ENCODE data around the gene AQP12A. TPM values are rescaled to one million over a fixed set of nuclear protein-coding genes. Genes with fewer than 3 reads are reported as not detected.

AQP12A gene
- polyA plus RNA-seq, 1 experiment: not detected

- ChIA-PET CTCF (no interaction called here), POLR2A (no interaction called here)
- H3K36me3 ChIP-seq (ENCODE audit: control insufficient read depth, insufficient read depth, low read length): no peaks in the 10 kb centered on the region
- TF ChIP-seq, protein P1, sequence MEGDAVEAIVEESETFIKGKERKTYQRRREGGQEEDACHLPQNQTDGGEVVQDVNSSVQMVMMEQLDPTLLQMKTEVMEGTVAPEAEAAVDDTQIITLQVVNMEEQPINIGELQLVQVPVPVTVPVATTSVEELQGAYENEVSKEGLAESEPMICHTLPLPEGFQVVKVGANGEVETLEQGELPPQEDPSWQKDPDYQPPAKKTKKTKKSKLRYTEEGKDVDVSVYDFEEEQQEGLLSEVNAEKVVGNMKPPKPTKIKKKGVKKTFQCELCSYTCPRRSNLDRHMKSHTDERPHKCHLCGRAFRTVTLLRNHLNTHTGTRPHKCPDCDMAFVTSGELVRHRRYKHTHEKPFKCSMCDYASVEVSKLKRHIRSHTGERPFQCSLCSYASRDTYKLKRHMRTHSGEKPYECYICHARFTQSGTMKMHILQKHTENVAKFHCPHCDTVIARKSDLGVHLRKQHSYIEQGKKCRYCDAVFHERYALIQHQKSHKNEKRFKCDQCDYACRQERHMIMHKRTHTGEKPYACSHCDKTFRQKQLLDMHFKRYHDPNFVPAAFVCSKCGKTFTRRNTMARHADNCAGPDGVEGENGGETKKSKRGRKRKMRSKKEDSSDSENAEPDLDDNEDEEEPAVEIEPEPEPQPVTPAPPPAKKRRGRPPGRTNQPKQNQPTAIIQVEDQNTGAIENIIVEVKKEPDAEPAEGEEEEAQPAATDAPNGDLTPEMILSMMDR (IDR thresholded peaks at IDR 0.05; ENCODE audit: insufficient read depth, low read depth, low read length): no peak
- DNase-seq (ENCODE audit: low read depth): no peak
- no peak overlapping the region for H3K4me3 ChIP-seq (ENCODE audit: low read depth, low read length)
- H3K27me3 ChIP-seq (ENCODE audit: control insufficient read depth, insufficient read depth, low read length): peaks cover 4% of the 10 kb centered on the region; the same call in 1 of the 2 replicates
These were observed 5.8 kb upstream of the AQP12A start for GRCh38 chr2:240685771-240686371.

DNA sequence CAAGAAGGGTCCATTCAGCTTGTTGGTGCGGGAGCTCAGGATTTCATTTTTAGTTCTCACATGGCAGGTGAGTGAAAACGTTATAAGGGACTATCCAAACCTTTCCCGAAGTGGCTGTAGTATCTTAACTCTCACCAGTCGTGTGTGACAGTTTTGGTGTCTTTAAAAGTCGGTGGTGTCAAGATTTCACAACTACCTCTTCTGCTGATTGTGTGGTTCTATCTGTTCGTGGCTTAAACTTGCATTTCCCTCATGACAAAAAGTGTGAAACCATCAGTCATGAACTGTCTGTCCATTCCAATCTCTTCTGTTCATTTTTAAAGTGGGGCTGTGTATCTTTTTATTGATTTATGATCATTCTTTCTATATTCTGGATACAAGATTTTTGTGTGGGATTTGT is 5.2 kb upstream of the AQP12A start:
- no peak overlapping the region for H3K4me3 ChIP-seq (ENCODE audit: low read depth, low read length)
- TF ChIP-seq, protein P1 (IDR thresholded peaks at IDR 0.05; ENCODE audit: insufficient read depth, low read depth, low read length): no peak
- DNase-seq (ENCODE audit: low read depth): no peak
- no peaks in the 10 kb centered on the region for H3K36me3 ChIP-seq (ENCODE audit: control insufficient read depth, insufficient read depth, low read length)
- H3K27me3 ChIP-seq (ENCODE audit: control insufficient read depth, insufficient read depth, low read length): peaks cover 4% of the 10 kb centered on the region; the same call in 1 of the 2 replicates
- CTCF ChIA-PET: no interaction called here
- POLR2A ChIA-PET: no interaction called here

DNA sequence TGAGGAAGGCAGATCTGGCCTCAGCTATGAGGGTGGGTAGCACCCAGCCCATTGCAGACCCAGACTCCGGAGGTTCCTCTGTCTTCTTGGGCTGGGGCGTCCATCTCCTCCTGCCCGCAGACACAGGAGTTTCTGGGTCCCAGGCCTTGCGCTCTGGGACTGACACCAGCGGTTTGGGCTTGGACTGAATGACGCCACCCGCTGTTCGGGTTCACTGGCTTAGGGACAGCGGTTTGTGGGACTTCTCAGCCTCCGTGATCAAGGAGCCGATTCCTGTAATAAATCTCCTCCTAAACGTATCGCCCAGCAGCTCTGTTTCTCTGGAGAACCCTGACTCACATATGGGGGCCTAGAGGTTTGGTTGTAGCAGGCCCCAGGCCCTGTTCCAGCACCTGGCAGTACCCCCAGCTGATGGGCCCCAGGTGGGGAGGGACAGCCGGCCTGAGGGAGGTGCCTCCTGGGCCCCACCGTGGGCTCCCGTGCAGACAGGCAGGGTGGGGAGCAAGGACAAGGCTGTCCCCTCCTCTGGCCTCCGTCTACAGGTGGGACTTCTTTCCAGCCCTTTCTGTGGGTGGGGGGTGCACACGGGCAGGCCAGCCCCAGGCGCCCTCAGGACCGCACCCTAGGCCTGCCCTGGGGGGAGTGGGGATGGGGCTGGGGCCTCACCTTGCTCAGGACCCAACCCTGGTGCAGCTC is 4.5 kb upstream of the AQP12A start:
- DNase-seq (ENCODE audit: low read depth): no peak
- no peaks in the 10 kb centered on the region for H3K36me3 ChIP-seq (ENCODE audit: control insufficient read depth, insufficient read depth, low read length)
- H3K27me3 ChIP-seq (ENCODE audit: control insufficient read depth, insufficient read depth, low read length): peaks cover 4% of the 10 kb centered on the region; the same call in 1 of the 2 replicates
- ChIA-PET CTCF (no interaction called here), POLR2A (no interaction called here)
- H3K4me3 ChIP-seq (ENCODE audit: low read depth, low read length): no peak overlapping the region
- TF ChIP-seq, protein P1 (IDR thresholded peaks at IDR 0.05; ENCODE audit: insufficient read depth, low read depth, low read length): no peak

DNA sequence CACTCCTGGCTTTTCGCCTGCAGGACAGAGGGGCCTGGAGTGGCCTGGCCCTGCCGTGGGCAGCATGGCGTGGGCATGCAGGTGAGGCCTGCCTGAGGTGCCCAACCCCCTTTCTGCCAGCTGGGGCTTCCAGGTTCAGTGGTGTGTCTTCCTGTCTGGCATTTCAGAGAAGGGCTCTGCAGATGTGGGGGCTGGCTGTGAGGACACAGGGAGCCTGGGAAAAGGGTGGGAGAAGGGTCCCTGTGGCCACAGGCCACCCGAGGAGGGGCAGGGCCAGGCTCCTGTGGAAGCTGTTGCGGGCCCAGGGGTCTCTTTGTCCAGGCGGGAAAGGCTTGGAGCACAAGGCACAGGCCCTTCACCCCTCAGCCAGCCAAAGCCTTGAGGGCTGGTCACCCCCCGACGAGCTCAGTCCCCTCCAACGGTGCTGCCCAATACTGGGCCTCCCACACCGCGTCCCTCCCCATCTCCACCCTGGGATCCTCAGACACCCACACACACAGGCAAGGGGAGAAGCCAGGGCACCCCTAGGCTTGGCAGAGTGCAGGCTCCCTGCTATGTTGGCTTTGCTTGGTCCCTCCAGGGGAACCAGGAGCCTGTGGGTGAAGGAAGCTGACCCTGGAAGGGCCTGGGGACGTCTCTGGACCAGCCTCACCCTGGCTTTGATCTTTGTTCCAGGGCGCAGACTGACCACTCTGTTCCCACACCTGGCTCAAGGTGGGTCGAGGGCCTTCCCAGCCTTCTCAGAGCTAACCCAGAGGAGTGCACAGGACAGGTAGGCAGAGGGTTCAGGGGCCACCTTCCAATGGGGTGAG is 3.7 kb upstream of the AQP12A start:
- CTCF ChIA-PET: no interaction called here
- POLR2A ChIA-PET: no interaction called here
- Histone ChIP-seq H3K4me3 (ENCODE audit: low read depth, low read length) (no peak overlapping the region), H3K27me3 (ENCODE audit: control insufficient read depth, insufficient read depth, low read length) (peaks cover 4% of the 10 kb centered on the region; the same call in 1 of the 2 replicates), H3K36me3 (ENCODE audit: control insufficient read depth, insufficient read depth, low read length) (no peaks in the 10 kb centered on the region)
- TF ChIP-seq, protein P1 (IDR thresholded peaks at IDR 0.05; ENCODE audit: insufficient read depth, low read depth, low read length): no peak
- no peak for DNase-seq (ENCODE audit: low read depth)

DNA sequence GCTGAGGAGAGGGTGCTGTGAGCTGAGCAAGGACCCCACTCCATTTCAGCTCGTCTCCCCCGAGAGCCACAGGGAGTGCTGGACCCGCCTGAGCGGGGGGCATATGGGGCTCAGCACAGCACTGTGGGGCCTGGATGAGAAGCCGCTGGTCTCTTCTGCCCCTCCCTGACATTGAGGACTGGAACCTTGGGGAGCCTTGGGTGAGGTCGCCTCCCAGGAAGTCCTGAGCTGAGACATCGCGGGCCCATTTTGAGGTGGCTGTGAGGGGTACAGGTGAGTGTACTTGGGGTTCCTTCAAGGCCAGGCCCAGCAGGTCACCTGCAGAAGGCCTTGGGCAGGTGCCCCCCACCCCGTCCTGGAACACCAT is 3.1 kb upstream of the AQP12A start:
- TF ChIP-seq, protein P1 (IDR thresholded peaks at IDR 0.05; ENCODE audit: insufficient read depth, low read depth, low read length): no peak
- no peak for DNase-seq (ENCODE audit: low read depth)
- POLR2A ChIA-PET: no interaction called here
- Histone ChIP-seq H3K27me3 (ENCODE audit: control insufficient read depth, insufficient read depth, low read length) (peaks cover 4% of the 10 kb centered on the region; the same call in 1 of the 2 replicates), H3K4me3 (ENCODE audit: low read depth, low read length) (no peak overlapping the region), H3K36me3 (ENCODE audit: control insufficient read depth, insufficient read depth, low read length) (no peaks in the 10 kb centered on the region)
- CTCF ChIA-PET: no interaction called here

Data from BJ (cell line).